GM19328 (cell line): Measurements from ENCODE around the gene RPS6KA3.

Experiments
- ATAC-seq: cut with Tn5 transposase; IDR thresholded peaks from one replicate; pipeline ENCODE4 v1.9.1; 2021; ENCODE audit warnings: mild to moderate bottlenecking, moderate library complexity; ENCODE audit not compliant: unreplicated experiment

Gene RPS6KA3

DNA sequence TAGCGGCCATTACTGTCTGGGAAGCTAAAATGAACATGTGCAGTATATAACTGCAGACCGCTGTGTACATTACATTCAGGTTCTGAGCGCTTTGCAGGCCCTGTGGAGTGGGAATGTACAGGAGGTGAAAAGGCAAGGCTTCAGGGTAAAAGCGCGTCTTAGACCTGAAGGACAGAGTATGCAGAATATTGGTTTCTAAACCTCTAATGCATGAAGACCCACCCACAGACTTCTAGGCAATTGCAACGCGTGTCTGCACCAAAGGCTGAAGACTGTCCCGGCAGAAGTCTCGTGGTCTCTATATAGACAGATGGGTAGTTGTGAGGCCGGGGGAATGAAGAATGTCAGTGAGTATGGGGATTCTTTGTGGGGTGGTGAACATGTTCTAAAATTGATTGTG, 155.4 kb downstream of the RPS6KA3 start:
- ATAC-seq: no peak

DNA sequence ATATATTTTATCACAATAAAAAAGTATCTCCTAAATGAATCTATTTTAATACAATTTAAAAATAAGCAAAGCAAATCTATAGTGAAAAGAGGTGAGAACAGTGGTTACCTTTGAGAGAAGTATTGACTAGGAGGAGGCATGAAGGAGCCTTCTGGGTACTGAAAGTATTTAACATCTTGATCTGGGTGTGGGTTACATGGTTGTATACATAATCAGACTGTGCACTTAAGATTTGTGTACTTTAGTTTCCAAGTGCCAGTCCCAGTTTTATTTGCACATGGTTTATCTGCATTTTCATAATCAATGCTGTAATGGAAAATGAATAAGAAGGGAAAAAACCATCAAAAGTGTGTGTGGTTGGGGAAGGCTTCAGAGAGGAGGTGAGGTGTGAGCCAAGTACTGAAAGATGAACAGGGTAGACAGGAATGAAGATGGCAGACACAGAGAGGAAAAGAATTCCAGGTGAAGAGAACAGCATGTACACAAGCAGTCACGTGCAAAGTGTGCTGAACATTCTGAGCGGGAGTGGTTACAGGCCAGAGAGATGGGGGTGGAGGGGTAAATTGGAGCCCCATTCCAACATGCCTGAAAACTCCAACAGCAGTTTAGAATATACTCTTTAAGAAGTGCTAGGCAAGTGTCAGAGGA, 164.7 kb downstream of the RPS6KA3 start:
- ATAC-seq: no peak
